DND-41 (cell line): Measurements from ENCODE around the gene ZCWPW1.

Source experiments
- ATAC-seq: fragments of 200-7000 bp; cut with Tn5 transposase; 3 replicates; pipeline ENCODE4 v1.9.1; 2021; ENCODE audit warnings: low read depth; ENCODE audit not compliant: insufficient read depth
- DNase-seq: peaks from one replicate; pipeline ENCODE4 v3.0.0-alpha.2; 2020
- H2AFZ ChIP-seq: 2 replicates; pipeline ENCODE4 v1.6.0; 2012; ENCODE audit warnings: low read depth, low read length
- H3K27ac ChIP-seq: 2 replicates; pipeline ENCODE4 v1.5.1; 2012; ENCODE audit warnings: low read length, inconsistent platforms
- H3K27me3 ChIP-seq: fragments of 200-600 bp; sonication (generic); 2 replicates; pipeline ENCODE4 v1.6.0; 2012; ENCODE audit warnings: low read length, mild to moderate bottlenecking, inconsistent platforms; ENCODE audit not compliant: insufficient read depth, poor library complexity
- H3K36me3 ChIP-seq: 2 replicates; pipeline ENCODE4 v1.5.1; 2012; ENCODE audit warnings: low read length, inconsistent platforms; ENCODE audit not compliant: insufficient read depth
- H3K4me1 ChIP-seq: 2 replicates; pipeline ENCODE4 v1.5.1; 2012; ENCODE audit warnings: mild to moderate bottlenecking, low read length; ENCODE audit not compliant: insufficient read depth
- H3K4me2 ChIP-seq: 2 replicates; pipeline ENCODE4 v1.6.0; 2012; ENCODE audit warnings: mild to moderate bottlenecking, moderate library complexity, low read length, inconsistent platforms; ENCODE audit not compliant: insufficient read depth
- H3K4me3 ChIP-seq, 2 experiments: fragments of 200-600 bp in 1 of 2; shearing (Covaris generic) in 1 of 2; 2 replicates each; pipeline ENCODE4 v1.5.1; 2012 to 2016; ENCODE audit warnings: inconsistent platforms in 2 of 2, low read length in 2 of 2, mild to moderate bottlenecking in 2 of 2, low read depth in 1 of 2, moderate library complexity in 1 of 2
- H3K79me2 ChIP-seq: 2 replicates; pipeline ENCODE4 v1.6.0; 2012; ENCODE audit warnings: low read length, inconsistent platforms; ENCODE audit not compliant: insufficient read depth
- H3K9ac ChIP-seq: 2 replicates; pipeline ENCODE4 v1.6.0; 2012; ENCODE audit warnings: low read depth, mild to moderate bottlenecking, inconsistent platforms, low read length, moderate library complexity
- H3K9me3 ChIP-seq: 2 replicates; pipeline ENCODE4 v1.5.1; 2012; ENCODE audit warnings: low read length, moderate library complexity, mild to moderate bottlenecking, inconsistent platforms; ENCODE audit not compliant: insufficient read depth, severe bottlenecking
- H4K20me1 ChIP-seq: 2 replicates; pipeline ENCODE4 v1.6.0; 2012; ENCODE audit warnings: low read length; ENCODE audit not compliant: insufficient read depth
- EZH2 ChIP-seq: IDR thresholded peaks from 3 replicates; pipeline ENCODE4 v1.6.1; 2012; ENCODE audit warnings: borderline replicate concordance, low read depth, mild to moderate bottlenecking, moderate library complexity, low read length, inconsistent platforms; ENCODE audit not compliant: severe bottlenecking
- TF ChIP-seq, protein P1 (sequence below): IDR thresholded peaks from 2 replicates; pipeline ENCODE4 v1.5.1; 2012; ENCODE audit warnings: borderline replicate concordance, low read length, moderate library complexity, mild to moderate bottlenecking; ENCODE audit not compliant: poor library complexity, severe bottlenecking; ENCODE audit errors: extremely low read depth

The ZCWPW1 gene

DNA sequence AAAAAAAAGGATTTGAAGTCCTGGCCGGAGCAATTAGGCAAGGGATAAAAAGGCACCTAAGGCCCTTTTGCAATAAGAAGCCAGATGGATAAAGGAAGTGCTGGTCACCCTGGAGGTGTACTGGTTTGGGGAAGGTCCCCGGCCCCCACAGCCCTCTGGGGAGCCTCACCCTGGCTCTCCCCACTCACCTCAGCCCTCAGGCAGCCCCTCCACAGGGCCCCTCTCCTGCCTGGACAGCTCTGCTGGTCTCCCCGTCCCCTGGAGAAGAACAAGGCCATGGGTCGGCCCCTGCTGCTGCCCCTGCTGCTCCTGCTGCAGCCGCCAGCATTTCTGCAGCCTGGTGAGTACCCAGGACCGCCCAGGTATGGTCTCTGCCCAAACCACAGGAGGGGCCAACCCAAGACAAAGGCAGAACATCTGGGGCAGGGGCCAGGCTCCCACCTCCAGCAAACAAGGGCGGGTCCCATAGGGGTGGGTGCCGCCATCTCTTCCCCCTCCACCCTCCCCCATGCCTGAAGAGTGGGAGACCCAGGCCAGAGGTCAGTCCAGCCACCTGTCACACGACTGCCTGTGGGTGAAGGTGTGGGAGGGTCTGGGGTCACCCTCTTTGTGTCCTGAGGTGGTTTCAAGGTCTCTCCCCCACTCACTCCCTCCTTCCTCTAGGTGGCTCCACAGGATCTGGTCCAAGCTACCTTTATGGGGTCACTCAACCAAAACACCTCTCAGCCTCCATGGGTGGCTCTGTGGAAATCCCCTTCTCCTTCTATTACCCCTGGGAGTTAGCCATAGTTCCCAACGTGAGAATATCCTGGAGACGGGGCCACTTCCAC, 70.3 kb downstream of the ZCWPW1 start, which contains the start of gene PILRB:
Gene PILRB, plus strand, starts transcription at position 91 of the 830 bp plus-strand sequence. Its CDS starts 186 bp downstream, at position 277.
- TF ChIP-seq, protein P1, sequence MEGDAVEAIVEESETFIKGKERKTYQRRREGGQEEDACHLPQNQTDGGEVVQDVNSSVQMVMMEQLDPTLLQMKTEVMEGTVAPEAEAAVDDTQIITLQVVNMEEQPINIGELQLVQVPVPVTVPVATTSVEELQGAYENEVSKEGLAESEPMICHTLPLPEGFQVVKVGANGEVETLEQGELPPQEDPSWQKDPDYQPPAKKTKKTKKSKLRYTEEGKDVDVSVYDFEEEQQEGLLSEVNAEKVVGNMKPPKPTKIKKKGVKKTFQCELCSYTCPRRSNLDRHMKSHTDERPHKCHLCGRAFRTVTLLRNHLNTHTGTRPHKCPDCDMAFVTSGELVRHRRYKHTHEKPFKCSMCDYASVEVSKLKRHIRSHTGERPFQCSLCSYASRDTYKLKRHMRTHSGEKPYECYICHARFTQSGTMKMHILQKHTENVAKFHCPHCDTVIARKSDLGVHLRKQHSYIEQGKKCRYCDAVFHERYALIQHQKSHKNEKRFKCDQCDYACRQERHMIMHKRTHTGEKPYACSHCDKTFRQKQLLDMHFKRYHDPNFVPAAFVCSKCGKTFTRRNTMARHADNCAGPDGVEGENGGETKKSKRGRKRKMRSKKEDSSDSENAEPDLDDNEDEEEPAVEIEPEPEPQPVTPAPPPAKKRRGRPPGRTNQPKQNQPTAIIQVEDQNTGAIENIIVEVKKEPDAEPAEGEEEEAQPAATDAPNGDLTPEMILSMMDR: no peak
- TF ChIP-seq EZH2: no peak
- H3K4me3 ChIP-seq: no peak within 1 kb of the TSS
- H3K4me2 ChIP-seq: no peak within 1 kb of the TSS
- H3K9ac ChIP-seq: no peak within 1 kb of the TSS
- DNase-seq (no peak), ATAC-seq (no peak)
- peaks cover 90% of the 10 kb centered on the region for H3K36me3 ChIP-seq
- no peaks in the 10 kb centered on the region for H3K9me3 ChIP-seq
- no peaks in the 10 kb centered on the region for H3K4me1 ChIP-seq
- H2AFZ ChIP-seq: no peak within 1 kb of the TSS
- no peak within 1 kb of the TSS for H3K27ac ChIP-seq
- no peaks in the 10 kb centered on the region for H3K27me3 ChIP-seq
- H3K79me2 ChIP-seq: no peaks in the 10 kb centered on the region
- H4K20me1 ChIP-seq: no peaks in the 10 kb centered on the region

DNA sequence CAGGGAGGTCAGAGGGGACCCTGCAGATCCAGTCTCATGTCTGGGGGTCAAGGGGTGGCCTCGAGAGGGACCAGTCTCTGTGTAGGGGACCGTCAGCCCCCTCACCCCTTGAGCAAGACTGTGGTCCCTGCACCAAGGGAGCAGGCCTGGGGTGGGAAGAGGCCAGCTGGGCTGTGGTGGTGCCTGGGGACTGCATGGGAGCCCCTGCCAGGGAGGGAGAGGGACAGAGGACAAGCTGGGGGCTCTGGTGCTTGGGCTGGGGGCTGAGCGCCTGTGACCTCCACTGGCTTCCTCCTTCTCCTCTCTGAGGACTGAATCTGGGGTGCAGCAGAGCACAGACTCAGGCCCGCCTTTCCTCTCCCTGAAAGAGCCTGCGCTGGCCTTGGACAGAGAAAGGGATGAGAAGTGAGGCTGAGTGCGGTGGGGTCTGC, 71.4 kb downstream of the ZCWPW1 start:
- no peaks in the 10 kb centered on the region for H4K20me1 ChIP-seq
- no peak overlapping the region for H3K27ac ChIP-seq
- no peaks in the 10 kb centered on the region for H3K9me3 ChIP-seq
- no peaks in the 10 kb centered on the region for H3K4me1 ChIP-seq
- peaks cover 91% of the 10 kb centered on the region for H3K36me3 ChIP-seq
- H3K9ac ChIP-seq: no peak overlapping the region
- H2AFZ ChIP-seq: no peak overlapping the region
- ATAC-seq (no peak), DNase-seq (no peak)
- H3K27me3 ChIP-seq: no peaks in the 10 kb centered on the region
- H3K79me2 ChIP-seq: no peaks in the 10 kb centered on the region
- no peak overlapping the region for H3K4me3 ChIP-seq
- H3K4me2 ChIP-seq: no peak overlapping the region
- TF ChIP-seq, protein P1: no peak
- no peak for TF ChIP-seq EZH2

GRCh38 chr7:100356416-100357068, 72.0 kb downstream of the ZCWPW1 start:
- no peak overlapping the region for H3K4me2 ChIP-seq
- TF ChIP-seq EZH2: no peak
- TF ChIP-seq, protein P1: no peak

More at GRCh38 chr7:100356416-100357068, 72.0 kb downstream of the ZCWPW1 start:
- peaks cover 2% of the 10 kb centered on the region; the same call in 1 of the 2 replicates for H4K20me1 ChIP-seq
- DNase-seq (no peak), ATAC-seq (no peak)
- peaks cover 90% of the 10 kb centered on the region for H3K36me3 ChIP-seq
- H2AFZ ChIP-seq: no peak overlapping the region
- no peaks in the 10 kb centered on the region for H3K27me3 ChIP-seq
- H3K9me3 ChIP-seq: no peaks in the 10 kb centered on the region
- H3K4me3 ChIP-seq: no peak overlapping the region
- H3K27ac ChIP-seq: no peak overlapping the region
- H3K9ac ChIP-seq: no peak overlapping the region
- no peaks in the 10 kb centered on the region for H3K79me2 ChIP-seq
- H3K4me1 ChIP-seq: no peaks in the 10 kb centered on the region
